Parathyroid adenoma (tissue), 2 donors: ENCODE data around the gene DNAH3.

Experiments
- H2AFZ ChIP-seq: fragments of 300-600 bp; sonication (generic); one replicate; pipeline ENCODE4 v1.7.0; 2017; ENCODE audit warnings: antibody characterized with exemption, mild to moderate bottlenecking
- H3K27ac ChIP-seq: fragments of 300-600 bp; sonication (generic); one replicate; pipeline ENCODE4 v1.7.0; 2017
- H3K27me3 ChIP-seq: fragments of 300-600 bp; sonication (generic); one replicate; pipeline ENCODE4 v1.7.0; 2017; ENCODE audit warnings: low read length; ENCODE audit not compliant: control insufficient read depth, insufficient read depth
- H3K36me3 ChIP-seq: fragments of 300-600 bp; sonication (generic); one replicate; pipeline ENCODE4 v1.7.0; 2017; ENCODE audit warnings: low read length; ENCODE audit not compliant: control insufficient read depth, insufficient read depth
- H3K4me1 ChIP-seq: fragments of 300-600 bp; sonication (generic); one replicate; pipeline ENCODE4 v1.7.0; 2017; ENCODE audit warnings: control low read depth
- H3K4me2 ChIP-seq: fragments of 300-600 bp; sonication (generic); one replicate; pipeline ENCODE4 v1.7.0; 2017; ENCODE audit warnings: low read length
- H3K4me3 ChIP-seq: fragments of 300-600 bp; sonication (generic); one replicate; pipeline ENCODE4 v1.7.0; 2017; ENCODE audit warnings: low read depth, low read length
- H3K79me2 ChIP-seq: fragments of 300-600 bp; sonication (generic); one replicate; pipeline ENCODE4 v1.7.0; 2017; ENCODE audit warnings: control low read depth
- H3K9ac ChIP-seq: fragments of 300-600 bp; sonication (generic); one replicate; pipeline ENCODE4 v1.7.0; 2017; ENCODE audit warnings: mild to moderate bottlenecking
- H3K9me3 ChIP-seq: fragments of 300-600 bp; sonication (generic); one replicate; pipeline ENCODE4 v1.7.0; 2017; ENCODE audit warnings: low read length; ENCODE audit not compliant: control insufficient read depth
- CTCF ChIP-seq: fragments of 300-600 bp; sonication (generic); IDR thresholded peaks from one replicate; pipeline ENCODE4 v1.7.0; 2017; ENCODE audit warnings: antibody characterized with exemption, mild to moderate bottlenecking
- donor health status: primary hyperparathyroidism.

Gene DNAH3

GRCh38 chr16:21033264-21033663, 117.4 kb downstream of the DNAH3 start:
- Histone ChIP-seq H3K27me3 (no peaks in the 10 kb centered on the region), H3K4me3 (no peak overlapping the region), H3K9me3 (no peaks in the 10 kb centered on the region), H3K27ac (no peak overlapping the region), H3K9ac (no peak overlapping the region), H3K4me1 (no peaks in the 10 kb centered on the region), H3K79me2 (no peaks in the 10 kb centered on the region), H3K36me3 (no peaks in the 10 kb centered on the region), H3K4me2 (no peak overlapping the region), H2AFZ (no peak overlapping the region)
- no peak for TF ChIP-seq CTCF

GRCh38 chr16:21028728-21029127, 121.9 kb downstream of the DNAH3 start:
- no peak overlapping the region for H3K27ac ChIP-seq
- no peaks in the 10 kb centered on the region for H3K27me3 ChIP-seq
- no peak for TF ChIP-seq CTCF

GRCh38 chr16:21026846-21027245, 123.8 kb downstream of the DNAH3 start:
- no peaks in the 10 kb centered on the region for H3K79me2 ChIP-seq
- no peaks in the 10 kb centered on the region for H3K9me3 ChIP-seq
- no peak overlapping the region for H3K9ac ChIP-seq
- no peaks in the 10 kb centered on the region for H3K36me3 ChIP-seq
- H3K4me3 ChIP-seq = no peak overlapping the region
- no peak overlapping the region for H3K4me2 ChIP-seq
- no peak overlapping the region for H2AFZ ChIP-seq
- H3K27me3 ChIP-seq = no peaks in the 10 kb centered on the region
- H3K27ac ChIP-seq = no peak overlapping the region
- no peaks in the 10 kb centered on the region for H3K4me1 ChIP-seq
- no peak for TF ChIP-seq CTCF

More at GRCh38 chr16:21028728-21029127, 121.9 kb downstream of the DNAH3 start:
- Histone ChIP-seq H2AFZ (no peak overlapping the region), H3K9ac (no peak overlapping the region), H3K79me2 (no peaks in the 10 kb centered on the region), H3K9me3 (no peaks in the 10 kb centered on the region), H3K4me2 (no peak overlapping the region), H3K4me1 (no peaks in the 10 kb centered on the region), H3K36me3 (no peaks in the 10 kb centered on the region), H3K4me3 (no peak overlapping the region)

GRCh38 chr16:21023509-21024202, 127.0 kb downstream of the DNAH3 start:
- H3K36me3 ChIP-seq = no peaks in the 10 kb centered on the region
- H3K9ac ChIP-seq = no peak overlapping the region
- no peak overlapping the region for H3K4me3 ChIP-seq
- no peaks in the 10 kb centered on the region for H3K4me1 ChIP-seq
- TF ChIP-seq CTCF = no peak
- H2AFZ ChIP-seq = no peak overlapping the region
- no peak overlapping the region for H3K27ac ChIP-seq
- no peaks in the 10 kb centered on the region for H3K79me2 ChIP-seq
- no peak overlapping the region for H3K4me2 ChIP-seq
- H3K9me3 ChIP-seq = no peaks in the 10 kb centered on the region
- no peaks in the 10 kb centered on the region for H3K27me3 ChIP-seq

GRCh38 chr16:21021316-21021715, 129.3 kb downstream of the DNAH3 start:
- Histone ChIP-seq H2AFZ (no peak overlapping the region), H3K9me3 (no peaks in the 10 kb centered on the region), H3K4me3 (no peak overlapping the region), H3K4me2 (no peak overlapping the region), H3K36me3 (no peaks in the 10 kb centered on the region), H3K79me2 (no peaks in the 10 kb centered on the region), H3K9ac (no peak overlapping the region), H3K27me3 (no peaks in the 10 kb centered on the region), H3K4me1 (no peaks in the 10 kb centered on the region), H3K27ac (no peak overlapping the region)
- TF ChIP-seq CTCF = no peak
